Hepatocyte (in vitro differentiated cells): ENCODE results near the gene CATSPERD.

Experiments
- EZH2 ChIP-seq: fragments of 200-600 bp; sonication (generic); IDR thresholded peaks from 2 replicates; pipeline ENCODE4 v1.6.1; 2016; ENCODE audit warnings: antibody characterized with exemption, mild to moderate bottlenecking, borderline replicate concordance
- TF ChIP-seq, protein P1 (sequence below): fragments of 200-600 bp; sonication (generic); IDR thresholded peaks from 2 replicates; pipeline ENCODE4 v1.5.1; 2016; ENCODE audit warnings: antibody characterized with exemption, mild to moderate bottlenecking; ENCODE audit not compliant: poor library complexity

DNA sequence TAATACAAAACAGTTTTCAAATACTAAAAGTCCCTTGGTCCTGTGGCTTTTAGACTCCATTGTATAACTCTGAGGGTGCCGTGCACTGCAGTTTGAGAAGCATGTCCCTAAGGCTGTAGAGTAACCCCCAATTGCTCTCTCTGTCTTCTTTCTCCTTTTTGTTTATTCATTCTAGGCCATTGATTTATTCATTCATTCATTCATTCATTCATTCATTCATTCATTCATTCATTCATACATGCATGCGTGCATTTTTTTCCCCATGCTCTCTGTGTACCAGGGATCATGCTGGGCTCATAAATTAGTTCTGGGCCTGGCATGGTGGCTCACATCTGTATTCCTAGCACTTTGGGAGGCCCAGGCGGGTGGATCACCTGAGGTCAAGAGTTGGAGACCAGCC, 44.8 kb downstream of the CATSPERD start:
- TF ChIP-seq, protein P1, sequence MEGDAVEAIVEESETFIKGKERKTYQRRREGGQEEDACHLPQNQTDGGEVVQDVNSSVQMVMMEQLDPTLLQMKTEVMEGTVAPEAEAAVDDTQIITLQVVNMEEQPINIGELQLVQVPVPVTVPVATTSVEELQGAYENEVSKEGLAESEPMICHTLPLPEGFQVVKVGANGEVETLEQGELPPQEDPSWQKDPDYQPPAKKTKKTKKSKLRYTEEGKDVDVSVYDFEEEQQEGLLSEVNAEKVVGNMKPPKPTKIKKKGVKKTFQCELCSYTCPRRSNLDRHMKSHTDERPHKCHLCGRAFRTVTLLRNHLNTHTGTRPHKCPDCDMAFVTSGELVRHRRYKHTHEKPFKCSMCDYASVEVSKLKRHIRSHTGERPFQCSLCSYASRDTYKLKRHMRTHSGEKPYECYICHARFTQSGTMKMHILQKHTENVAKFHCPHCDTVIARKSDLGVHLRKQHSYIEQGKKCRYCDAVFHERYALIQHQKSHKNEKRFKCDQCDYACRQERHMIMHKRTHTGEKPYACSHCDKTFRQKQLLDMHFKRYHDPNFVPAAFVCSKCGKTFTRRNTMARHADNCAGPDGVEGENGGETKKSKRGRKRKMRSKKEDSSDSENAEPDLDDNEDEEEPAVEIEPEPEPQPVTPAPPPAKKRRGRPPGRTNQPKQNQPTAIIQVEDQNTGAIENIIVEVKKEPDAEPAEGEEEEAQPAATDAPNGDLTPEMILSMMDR = no peak
- TF ChIP-seq EZH2 = no peak
